ENCODE results near the gene PTGFRN.

DNA sequence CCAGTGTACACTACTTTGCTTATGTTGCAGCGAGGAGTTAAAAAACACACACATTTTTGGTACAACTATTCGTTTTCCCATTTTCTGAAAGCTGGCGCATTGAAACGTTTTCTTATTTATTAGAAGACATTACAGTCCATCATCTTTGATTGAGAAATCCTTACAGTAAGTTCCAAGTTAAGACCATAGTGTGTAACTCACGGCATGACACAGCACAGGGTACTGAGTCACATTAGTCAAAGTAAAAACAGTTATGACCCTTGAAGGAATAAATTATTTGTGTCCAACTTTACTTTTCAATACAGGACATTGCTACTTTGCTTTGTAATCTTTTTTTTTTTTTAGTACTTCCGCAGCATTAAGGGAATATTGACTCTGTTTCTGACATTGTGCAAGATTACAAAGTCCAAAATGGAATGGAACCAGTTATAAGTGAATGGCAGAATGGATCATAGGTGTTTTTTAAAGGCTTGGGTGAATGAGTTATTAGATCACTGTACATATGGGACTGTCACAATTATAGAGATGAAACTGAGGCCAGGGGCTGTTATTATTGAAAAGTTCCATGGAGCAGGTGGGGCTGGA is 11.7 kb downstream of the PTGFRN start:
- TF ChIP-seq HDGF (IDR thresholded peaks at IDR 0.05; ENCODE audit: borderline replicate concordance) (no peak), FOXA1 (IDR thresholded peaks at IDR 0.05) (no peak), L3MBTL2 (conservative IDR thresholded peaks at IDR 0.05) (no peak), BHLHE40 (IDR thresholded peaks at IDR 0.05; ENCODE audit: borderline replicate concordance) (no peak), LEF1 (IDR thresholded peaks at IDR 0.05; ENCODE audit: borderline replicate concordance) (no peak), ARNT (IDR thresholded peaks at IDR 0.05) (no peak), FOXK2 (IDR thresholded peaks at IDR 0.05) (no peak), TARDBP (IDR thresholded peaks at IDR 0.05) (no peak), ELF4 (IDR thresholded peaks at IDR 0.05) (no peak), SP1 (IDR thresholded peaks at IDR 0.05) (no peak), NFRKB (IDR thresholded peaks at IDR 0.05) (no peak), CTBP1 (IDR thresholded peaks at IDR 0.05; ENCODE audit: borderline replicate concordance) (no peak), FOXM1 (IDR thresholded peaks at IDR 0.05; ENCODE audit: borderline replicate concordance) (no peak)
- TF ChIP-seq, protein P1, sequence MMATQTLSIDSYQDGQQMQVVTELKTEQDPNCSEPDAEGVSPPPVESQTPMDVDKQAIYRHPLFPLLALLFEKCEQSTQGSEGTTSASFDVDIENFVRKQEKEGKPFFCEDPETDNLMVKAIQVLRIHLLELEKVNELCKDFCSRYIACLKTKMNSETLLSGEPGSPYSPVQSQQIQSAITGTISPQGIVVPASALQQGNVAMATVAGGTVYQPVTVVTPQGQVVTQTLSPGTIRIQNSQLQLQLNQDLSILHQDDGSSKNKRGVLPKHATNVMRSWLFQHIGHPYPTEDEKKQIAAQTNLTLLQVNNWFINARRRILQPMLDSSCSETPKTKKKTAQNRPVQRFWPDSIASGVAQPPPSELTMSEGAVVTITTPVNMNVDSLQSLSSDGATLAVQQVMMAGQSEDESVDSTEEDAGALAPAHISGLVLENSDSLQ (IDR thresholded peaks at IDR 0.05), result no peak

Data from HEK293T (cell line).